Measurements from ENCODE around the gene ITFG2.

The ITFG2 gene

DNA sequence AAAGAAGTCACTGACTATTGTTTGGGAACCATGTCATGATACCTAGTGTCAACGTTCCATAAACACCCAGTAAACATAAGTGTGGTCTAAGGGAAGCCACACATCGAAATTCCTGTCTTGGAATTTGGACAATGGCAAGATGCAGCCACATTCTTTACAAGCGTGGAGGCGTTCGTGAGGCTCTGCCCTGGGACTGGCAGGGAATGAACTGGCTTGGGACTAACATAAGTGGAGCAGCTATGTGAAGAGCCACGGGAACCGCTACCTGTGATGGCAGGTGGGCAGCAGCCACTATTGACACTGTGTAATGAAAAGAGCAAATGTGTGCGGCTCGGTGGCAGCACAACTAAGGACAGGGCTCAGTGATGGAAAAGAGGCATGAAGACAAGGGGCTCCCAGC is 32.3 kb downstream of the ITFG2 start:
- TF ChIP-seq, protein P1, sequence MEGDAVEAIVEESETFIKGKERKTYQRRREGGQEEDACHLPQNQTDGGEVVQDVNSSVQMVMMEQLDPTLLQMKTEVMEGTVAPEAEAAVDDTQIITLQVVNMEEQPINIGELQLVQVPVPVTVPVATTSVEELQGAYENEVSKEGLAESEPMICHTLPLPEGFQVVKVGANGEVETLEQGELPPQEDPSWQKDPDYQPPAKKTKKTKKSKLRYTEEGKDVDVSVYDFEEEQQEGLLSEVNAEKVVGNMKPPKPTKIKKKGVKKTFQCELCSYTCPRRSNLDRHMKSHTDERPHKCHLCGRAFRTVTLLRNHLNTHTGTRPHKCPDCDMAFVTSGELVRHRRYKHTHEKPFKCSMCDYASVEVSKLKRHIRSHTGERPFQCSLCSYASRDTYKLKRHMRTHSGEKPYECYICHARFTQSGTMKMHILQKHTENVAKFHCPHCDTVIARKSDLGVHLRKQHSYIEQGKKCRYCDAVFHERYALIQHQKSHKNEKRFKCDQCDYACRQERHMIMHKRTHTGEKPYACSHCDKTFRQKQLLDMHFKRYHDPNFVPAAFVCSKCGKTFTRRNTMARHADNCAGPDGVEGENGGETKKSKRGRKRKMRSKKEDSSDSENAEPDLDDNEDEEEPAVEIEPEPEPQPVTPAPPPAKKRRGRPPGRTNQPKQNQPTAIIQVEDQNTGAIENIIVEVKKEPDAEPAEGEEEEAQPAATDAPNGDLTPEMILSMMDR (IDR thresholded peaks at IDR 0.05; ENCODE audit: low read depth, low read length) = no peak
- no peak overlapping the region for H3K4me3 ChIP-seq (ENCODE audit: low read depth, low read length)

DNA sequence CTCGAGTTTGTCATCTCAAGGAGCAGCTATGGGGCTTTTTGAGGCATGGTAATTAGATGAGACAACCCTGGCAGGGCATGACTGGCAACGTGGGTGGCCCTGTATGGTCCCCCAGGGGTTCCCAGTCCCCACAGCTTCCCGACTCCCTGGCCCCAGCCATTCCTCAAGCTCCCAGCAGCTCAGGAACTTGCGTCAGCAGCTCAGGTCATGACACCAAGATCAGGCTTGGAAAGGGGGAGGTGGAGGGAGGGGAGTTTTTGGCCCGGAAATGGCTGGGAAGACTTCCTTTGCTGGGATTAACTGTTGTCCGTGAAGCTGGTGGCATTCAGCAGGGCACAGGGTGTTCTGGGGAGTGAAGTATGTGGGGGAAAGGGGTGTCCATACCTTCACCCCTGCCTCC is 32.8 kb downstream of the ITFG2 start:
- H3K4me3 ChIP-seq (ENCODE audit: low read depth, low read length) = no peak overlapping the region
- TF ChIP-seq, protein P1 (IDR thresholded peaks at IDR 0.05; ENCODE audit: low read depth, low read length) = no peak

- H3K4me3 ChIP-seq (ENCODE audit: low read depth, low read length) = no peak overlapping the region
- TF ChIP-seq, protein P1 (IDR thresholded peaks at IDR 0.05; ENCODE audit: low read depth, low read length) = no peak
Observed at GRCh38 chr12:2851931-2852330, 39.5 kb downstream of the ITFG2 start.

DNA sequence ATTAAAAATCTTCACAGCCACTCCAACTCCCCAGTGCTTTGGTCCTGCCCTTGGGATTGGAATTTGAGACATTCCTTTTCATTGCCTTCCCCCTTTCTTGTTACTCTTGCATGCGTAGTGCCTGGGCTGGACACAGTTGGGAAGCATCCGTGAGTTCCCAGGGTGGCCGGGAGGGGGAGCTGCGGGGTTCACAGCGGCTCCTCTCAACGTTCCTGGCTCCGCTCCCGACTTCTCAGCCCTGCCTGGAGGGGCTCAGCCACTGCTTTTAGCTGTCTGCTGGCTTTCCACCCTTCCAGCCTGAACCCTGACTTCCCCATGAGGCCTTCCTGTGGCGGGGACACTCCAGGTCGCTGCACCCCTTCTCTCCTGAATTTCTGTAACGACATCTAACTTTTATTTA is 41.2 kb downstream of the ITFG2 start:
- H3K4me3 ChIP-seq (ENCODE audit: low read depth, low read length) = no peak overlapping the region
- TF ChIP-seq, protein P1 (IDR thresholded peaks at IDR 0.05; ENCODE audit: low read depth, low read length) = peak; percentile 93

DNA sequence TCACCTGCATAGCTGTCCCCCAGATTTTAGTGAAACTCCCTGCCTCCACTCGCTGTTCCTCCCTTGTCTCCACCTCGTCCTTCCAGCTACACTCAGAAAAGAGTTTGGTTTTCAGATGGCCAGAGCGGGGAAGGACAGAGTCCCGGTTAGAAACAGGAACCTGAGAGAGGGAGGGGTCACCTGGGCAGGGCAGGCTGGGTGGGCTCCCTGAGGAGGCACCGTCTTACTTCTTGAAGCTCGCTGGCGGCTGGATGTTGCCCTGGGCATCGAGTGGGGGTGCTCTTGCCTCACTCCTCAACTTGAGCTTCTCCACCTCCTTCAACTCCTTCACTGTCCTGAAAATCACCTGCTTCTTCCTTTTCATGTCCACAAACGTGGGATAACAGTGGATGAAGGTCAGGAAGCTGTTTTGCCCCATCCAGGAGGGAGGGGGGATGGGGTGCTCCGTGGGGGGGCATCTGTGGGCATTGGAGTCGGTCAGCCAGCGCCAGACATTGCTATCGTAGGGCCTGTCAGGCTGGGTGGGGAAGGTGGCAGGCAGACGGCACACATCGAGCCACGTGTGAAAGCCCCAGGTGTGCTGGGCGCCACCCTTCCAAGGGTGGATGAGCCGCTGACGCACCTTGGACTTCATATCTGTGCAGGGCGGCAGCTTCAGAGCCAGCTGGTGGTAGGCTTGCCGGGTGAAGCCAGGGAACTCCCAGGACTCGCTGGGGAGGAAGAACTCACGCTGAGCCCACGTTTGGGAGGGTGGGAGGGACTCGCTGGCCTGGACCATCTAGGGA is 42.4 kb downstream of the ITFG2 start:
- H3K4me3 ChIP-seq (ENCODE audit: low read depth, low read length) = no peak overlapping the region
- TF ChIP-seq, protein P1 (IDR thresholded peaks at IDR 0.05; ENCODE audit: low read depth, low read length) = no peak

- TF ChIP-seq, protein P1 (IDR thresholded peaks at IDR 0.05; ENCODE audit: low read depth, low read length) = no peak
- no peak overlapping the region for H3K4me3 ChIP-seq (ENCODE audit: low read depth, low read length)
Observed at GRCh38 chr12:2855546-2855945, 43.1 kb downstream of the ITFG2 start.

GRCh38 chr12:2856051-2856450 is 43.6 kb downstream of the ITFG2 start:
- no peak overlapping the region for H3K4me3 ChIP-seq (ENCODE audit: low read depth, low read length)
- TF ChIP-seq, protein P1 (IDR thresholded peaks at IDR 0.05; ENCODE audit: low read depth, low read length) = no peak
